Caki2 (cell line): ENCODE measurements around the gene PSMD1. TPM values are rescaled to one million over a fixed set of nuclear protein-coding genes. Genes with fewer than 3 reads are reported as not detected.
A peak's percentile ranks its signal among the peaks of the same experiment; 100 is the strongest.
"Not testable (repeated sequence)": the region's sequence is repeated elsewhere in the genome, so short reads cannot be mapped to it uniquely, and the experiment has no call there.

Source experiments
- DNase-seq: peaks from one replicate; pipeline ENCODE4 v3.0.0-alpha.2; 2015; ENCODE audit warnings: low read depth
- in situ Hi-C: cut with HindIII; loops from 2 replicates; pipeline ENCODE4 v1.10.0; 2016; ENCODE audit warnings: low sequenced_read_pairs, low pct_unique_long_range_greater_than_20kb, mixed read lengths
- total RNA-seq: library from RNA; depleted of rRNA; stranded (reverse); fragments of >200 nt; shearing (Covaris generic); gene quantifications from 2 replicates; pipeline ENCODE4 v1.2.3, GENCODE V29; 2014; ENCODE audit warnings: low replicate concordance

PSMD1 gene
- total RNA-seq, 1 experiment from 2014 or later, result 37.6 TPM

DNA sequence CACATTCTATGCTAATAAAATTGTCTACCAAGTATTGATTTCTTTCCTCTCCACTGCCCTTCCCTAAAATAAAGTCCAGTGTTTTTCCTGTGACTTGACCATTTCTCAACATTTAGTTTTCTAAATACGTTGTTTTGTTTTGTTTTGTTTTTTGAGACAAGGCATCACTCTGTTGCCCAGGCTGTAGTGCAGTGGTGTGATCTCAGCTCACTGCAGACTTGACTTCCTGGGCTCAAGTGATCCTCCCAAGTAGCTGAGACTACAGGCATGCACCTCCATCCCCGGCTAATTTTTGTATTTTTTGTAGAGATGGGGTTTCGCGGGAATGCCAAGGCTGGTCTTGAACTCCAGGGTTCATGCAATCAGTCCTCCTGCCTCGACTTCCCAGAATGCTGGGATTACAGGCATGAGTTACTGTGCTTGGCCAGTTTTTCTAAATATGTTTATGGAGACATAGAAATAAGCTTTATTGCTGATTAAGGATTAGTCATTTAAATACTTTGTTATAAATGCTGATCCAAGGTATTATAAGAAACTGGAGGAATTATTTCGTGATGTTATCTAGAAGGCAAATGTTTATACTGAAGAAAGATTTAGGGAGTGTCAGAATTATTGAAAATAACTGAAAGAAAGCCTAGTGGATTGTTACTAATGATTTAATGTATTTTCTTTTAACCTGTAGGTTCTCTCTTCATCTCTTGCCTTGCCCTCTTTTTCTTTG, 73.8 kb downstream of the PSMD1 start:
- in situ Hi-C loops, result no loop called here
- DNase-seq, result no peak

DNA sequence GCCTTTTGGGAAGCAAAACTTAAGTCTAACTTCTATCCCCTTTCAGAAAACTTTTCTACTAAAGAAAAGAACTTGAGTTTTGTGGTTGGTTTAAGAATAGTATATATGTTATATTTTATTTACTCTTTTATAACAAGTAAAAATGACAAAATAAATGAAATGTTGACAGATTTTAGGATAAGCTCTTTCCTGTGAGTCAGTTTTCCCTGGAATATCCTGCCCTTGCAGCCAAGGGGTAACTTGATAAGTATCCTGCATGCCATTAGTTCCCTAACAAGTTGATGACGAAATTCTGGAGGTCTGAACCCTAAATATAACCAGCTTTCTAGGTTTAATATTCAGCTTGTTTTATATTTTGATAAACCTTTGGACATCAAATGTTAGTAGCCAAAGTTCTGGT, 75.5 kb downstream of the PSMD1 start:
- in situ Hi-C loops, result no loop called here
- DNase-seq, result no peak

DNA sequence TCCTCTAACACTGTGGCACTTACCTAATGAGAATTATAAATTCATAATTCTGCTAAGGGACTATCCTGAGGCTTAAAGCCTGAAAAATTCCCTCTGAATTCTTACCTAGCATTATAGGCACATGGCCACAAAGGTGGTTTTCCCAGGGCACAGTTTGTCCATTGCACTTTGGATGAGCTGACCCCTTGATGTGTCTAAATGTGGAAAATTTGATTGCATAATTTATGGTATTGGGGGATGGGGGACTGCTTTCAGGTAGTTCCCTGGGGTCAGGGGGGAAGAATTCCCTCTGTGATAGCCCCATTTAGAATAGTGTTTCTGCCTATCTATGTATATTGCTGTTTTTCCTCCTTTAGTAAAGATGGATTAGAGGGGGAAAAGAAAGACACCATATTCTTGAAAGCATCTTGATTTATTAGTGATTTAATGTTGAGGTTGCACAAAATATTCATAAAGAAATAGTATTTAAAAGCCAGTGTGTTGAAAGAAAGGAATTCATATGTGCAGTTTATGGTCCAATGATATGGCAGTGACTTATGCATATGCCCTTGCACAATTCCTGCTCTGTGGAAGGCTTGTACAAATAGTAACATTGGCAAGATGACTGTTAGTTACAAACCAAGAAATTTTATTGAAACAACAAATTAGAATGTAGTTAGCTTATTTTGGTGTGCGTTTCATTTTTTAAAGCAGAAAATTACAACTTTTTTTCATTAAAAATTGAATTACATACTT, 76.9 kb downstream of the PSMD1 start:
- DNase-seq, result no peak
- in situ Hi-C loops, result no loop called here

DNA sequence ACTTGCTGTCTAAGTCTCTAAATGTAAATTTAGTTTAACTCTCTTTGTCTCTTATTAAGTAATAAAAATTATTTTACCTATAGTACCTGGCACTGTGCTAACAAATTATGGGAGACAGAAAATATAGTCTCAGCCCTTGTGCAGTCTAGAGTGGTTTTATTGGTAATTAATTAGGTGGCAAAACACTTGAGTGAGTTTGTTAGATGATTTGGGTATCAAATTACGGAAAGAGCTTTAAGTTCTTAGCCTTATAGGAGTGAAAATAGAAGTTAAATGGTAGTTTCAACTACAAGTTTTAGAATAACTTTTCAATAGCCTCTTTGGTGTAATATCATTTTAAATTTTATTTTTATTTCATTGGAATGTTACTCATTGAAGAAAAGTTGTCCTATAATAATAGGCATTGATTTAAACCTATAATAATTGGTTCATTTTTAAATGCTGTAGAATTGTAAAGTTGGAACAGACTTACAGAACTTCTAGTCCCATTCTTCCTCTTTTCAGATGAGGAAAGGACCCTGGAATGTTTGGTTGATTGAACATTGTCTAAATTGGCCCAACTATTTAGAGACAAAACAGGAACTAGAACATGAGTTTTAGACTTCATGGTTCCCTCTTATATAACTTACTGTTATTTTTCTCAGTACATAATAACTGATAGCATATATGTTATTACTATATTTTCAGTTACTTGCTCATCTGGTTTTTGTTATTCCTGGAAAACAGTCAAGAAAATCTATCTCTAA, 78.4 kb downstream of the PSMD1 start:
- in situ Hi-C loops, result no loop called here
- no peak for DNase-seq

DNA sequence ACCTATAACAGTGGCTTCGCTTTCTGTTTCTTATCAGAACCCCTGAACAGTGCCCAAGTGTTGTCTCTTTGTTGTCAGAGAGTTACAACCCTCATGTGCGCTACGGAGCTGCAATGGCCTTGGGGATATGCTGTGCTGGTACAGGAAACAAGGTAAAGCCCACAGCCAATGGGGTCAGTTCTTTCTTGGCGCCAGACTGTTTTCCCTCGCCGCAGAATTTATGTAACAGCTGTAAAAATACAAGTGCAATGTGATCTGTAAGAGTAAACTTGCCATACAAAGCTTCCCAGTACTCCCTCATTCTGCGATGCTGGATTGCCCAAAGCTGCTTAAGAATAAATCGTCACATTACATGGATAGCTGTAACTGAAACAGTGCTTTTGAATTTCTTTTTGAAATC, 82.0 kb downstream of the PSMD1 start:
- DNase-seq, result no peak
- in situ Hi-C loops, result no loop called here

DNA sequence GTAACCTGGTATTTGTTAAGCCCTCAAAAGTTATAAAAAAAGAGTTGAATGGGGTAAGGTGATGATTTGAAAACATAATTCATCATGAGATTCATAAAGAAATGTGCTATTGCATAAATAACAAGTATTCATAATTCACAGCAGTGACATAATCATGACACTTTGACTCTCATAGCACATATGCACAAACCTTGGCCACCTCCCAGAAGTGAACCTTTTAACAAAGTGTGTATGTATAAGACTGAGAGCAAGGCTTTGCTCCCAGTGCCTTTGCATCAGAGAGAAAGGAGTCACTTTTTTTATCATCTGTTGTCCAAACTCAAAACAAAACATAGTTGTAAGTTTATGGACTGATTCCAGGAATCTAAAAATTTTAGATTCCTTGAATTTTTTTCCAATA, 83.1 kb downstream of the PSMD1 start:
- DNase-seq, result no peak
- in situ Hi-C loops, result no loop called here

DNA sequence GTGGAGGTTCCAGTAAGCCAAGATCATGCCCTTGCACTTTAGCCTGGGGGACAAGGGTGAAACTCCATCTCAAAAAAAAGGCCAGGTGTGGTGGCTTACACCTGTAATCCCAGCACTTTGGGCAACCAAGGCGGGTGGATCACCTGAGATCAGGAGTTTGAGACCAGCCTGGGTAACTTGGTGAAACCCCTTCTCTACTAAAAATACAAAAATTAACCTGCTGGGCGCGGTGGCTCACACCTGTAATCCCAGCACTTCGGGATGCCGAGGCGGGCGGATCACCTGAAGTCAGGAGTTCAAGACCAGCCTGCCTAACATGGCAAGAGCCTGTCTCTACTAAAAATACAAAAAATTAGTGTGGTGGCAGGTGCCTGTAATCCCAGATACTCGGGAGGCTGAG, 84.1 kb downstream of the PSMD1 start:
- in situ Hi-C loops, DNase-seq: not testable (repeated sequence)

DNA sequence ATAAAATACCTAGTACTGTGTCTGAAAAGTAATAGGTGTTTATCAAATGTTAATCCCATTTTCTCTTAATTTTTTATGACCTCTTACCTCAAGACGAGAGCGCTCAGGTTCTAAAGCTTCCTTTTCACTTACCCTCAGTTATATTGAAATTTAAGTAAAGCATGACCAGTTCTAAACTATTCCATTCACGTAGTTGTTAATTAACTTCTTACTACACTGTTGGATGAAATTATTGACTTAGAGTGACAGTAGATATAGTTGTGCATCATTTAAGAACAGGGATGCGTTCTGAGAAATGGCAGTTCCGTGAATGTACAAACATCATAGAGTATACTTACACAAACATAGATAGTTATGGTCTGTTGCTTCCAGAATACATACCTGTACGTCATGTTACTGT, 88.2 kb downstream of the PSMD1 start:
- DNase-seq, result peak; percentile 76
- in situ Hi-C loops, result no loop called here

DNA sequence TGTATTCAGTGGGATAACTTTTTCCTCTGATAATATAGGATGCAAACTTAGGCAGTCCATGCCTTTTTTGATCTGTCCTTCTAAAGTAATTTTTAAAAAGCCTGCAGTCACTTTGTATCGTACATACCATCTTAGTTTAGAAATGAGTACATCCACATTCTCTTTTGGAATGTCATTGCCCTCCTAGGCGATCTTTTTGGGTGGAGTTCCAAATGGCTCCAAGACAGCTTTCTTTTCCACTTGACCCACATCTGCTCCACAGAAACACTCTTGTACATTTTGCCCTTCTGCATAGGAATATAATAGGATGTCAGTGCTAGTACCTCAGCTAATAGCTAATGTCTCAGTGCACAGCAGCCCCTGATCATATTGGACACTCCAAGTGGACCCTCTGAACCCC, 90.0 kb downstream of the PSMD1 start:
- in situ Hi-C loops, result no loop called here
- no peak for DNase-seq

DNA sequence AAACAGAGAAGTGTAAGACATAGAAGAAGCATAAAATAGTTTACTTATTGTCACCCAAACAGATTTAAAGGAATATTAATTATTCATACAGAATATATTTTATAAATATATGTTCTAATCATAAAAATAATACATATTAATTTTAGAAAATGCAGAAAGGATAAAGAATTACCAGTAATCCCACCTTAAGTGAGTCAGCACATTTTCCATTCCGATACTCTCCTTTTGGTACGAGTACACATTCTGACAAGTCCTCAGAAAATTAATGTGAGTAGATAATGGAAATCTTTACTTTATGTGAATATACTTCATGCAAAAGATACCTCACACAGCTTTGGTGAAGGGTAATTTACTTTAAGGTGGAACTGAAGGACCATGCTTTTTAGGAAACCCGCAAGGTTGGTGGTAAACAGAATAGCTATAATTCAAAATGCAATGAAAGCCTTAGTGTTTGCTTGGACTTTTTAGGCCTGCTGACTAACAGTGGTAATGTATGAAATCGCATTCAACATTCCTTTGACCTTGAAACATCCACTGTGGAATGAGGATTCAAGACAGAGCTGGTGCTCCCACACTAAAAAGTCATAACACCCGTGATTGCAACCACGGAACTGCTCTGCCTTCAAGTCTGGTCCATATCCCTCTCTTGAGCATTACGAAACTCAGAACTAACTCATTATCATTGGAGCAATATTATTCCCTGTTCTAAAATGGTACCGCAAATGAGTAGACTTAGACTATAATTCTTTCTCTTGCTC, 96.3 kb downstream of the PSMD1 start:
- no peak for DNase-seq
- in situ Hi-C loops, result no loop called here

DNA sequence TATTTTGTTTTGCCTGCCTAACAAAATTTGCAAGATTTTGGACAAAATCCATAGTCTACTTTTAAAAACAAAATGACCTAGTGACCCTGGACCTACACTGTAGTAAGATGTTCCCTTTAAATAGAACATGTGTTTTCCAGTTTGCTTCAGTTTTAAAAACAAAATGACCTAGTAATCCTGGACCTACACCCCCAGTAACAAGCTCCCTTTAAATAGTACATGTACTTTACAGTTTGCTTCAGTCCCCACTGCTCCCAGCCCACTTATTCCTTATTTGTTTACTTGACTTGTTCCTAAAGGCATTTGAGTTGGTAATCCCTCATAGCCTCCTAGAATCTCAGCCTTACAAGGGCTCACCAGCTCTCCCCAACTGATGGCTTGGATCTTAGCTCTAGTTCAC, 102.6 kb downstream of the PSMD1 start:
- DNase-seq, result no peak
- in situ Hi-C loops, result no loop called here

DNA sequence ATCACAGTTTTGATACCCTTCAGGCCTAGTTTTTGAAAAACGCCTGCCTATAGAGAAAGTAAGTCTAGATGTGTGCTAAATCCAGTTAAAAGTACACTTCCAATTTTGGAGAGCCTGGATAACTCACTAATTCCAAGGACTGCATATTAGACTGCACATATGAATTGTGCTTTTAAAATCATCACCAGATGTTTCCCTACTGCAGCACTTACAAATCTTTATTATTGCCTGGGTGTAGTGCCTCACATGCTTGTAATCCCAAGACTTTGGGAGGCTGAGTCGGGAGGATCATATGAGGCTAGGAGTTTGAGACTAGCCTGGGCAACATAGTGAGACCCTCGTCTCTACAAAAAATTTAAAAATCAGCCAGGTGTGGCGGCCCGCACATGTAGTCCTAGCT, 104.0 kb downstream of the PSMD1 start:
- in situ Hi-C loops, result no loop called here
- no peak for DNase-seq

DNA sequence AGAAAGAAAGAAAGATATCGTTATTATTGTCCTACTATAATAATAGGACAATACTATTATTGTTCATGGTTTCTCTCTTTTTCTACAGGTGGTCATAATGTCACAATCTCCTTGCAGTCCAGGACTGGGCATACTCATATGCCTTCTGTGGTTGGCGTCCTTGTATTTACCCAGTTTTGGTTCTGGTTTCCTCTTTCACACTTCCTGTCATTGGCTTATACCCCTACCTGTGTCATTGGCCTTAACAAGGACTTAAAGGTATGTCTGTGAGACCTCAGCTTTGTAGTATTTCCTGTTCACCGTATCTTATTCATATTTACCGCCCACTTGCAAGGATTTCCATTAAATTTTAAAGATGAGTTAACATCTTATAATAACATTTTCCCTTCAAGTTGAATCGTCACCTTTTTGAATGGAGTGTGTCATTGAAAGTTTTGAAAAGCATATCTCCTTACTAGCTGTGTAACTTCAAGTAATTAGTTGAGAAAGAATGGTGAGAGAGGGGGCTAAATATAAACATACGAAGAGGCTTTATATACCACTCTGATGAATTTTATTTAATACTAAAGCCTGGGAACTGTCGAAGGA, 104.7 kb downstream of the PSMD1 start:
- in situ Hi-C loops, result no loop called here
- DNase-seq, result no peak

DNA sequence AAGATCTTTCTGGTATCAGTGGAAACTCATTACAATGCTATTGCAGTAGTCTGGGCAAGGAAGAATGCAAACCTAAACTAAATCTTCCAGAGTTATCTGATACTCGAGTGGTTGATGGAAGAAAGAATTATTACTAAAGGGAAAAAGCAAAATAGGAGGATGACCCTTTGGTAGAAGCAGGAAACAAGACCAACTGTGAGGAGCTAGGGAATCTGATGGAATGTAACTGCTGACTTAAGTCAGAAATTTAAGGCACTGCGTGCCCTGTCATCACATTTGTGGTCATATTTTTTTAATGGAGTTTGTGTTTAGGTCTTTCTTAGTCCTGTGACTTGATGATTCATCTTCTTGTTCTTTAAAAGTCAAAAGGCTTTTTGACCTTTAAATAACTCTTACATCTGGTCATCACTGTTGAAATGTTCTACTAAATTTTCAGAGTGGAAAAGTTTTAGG, 105.2 kb downstream of the PSMD1 start:
- in situ Hi-C loops, result no loop called here
- DNase-seq, result peak; percentile 92

DNA sequence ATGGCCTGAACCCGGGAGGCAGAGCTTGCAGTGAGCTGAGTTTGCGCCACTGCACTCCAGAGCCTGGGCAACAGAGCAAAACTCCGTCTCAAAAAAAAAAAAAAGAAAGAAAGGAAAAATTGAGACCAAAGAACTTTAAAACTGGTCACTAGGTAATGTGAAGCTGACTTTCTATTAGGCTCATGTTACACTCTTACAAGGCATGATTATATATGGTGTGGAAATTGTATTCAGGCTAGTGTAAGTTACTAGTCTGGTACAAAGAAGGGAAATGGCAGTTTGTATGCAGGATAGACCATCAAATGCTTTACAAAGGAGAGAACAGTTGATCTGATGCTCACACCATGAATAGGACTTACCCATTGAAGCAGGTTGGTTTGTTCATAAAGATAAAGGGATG, 106.3 kb downstream of the PSMD1 start:
- in situ Hi-C loops, result no loop called here
- no peak for DNase-seq

DNA sequence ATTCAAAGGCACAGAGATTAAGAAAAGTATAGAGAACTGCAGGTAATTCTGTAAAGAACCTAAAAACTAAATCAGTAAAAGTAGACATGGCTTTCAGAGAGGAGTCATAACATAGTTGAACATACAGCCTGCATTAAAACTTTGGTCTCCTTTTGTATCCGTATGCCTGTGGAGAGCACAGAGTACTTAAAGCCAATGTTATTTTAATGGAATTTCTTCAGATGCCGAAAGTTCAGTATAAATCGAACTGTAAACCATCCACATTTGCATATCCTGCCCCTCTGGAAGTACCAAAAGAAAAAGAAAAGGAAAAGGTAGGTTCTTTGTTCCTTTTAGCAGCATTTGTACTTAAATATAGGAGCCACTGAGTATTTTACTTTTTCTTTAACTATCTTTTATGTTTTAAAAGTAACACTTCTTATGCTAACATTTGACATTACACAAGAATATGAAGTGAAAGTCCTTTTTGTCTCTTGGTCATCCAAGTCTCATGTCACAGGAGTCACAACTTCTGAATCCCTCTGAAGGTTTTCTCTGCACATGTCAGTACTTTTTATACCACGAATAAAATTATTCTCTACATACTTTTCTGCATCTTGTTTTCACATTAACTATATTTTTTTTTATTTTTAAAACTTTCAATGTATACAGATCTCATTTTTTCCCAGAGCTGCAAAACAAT, 106.9 kb downstream of the PSMD1 start:
- in situ Hi-C loops, result no loop called here
- DNase-seq, result no peak

DNA sequence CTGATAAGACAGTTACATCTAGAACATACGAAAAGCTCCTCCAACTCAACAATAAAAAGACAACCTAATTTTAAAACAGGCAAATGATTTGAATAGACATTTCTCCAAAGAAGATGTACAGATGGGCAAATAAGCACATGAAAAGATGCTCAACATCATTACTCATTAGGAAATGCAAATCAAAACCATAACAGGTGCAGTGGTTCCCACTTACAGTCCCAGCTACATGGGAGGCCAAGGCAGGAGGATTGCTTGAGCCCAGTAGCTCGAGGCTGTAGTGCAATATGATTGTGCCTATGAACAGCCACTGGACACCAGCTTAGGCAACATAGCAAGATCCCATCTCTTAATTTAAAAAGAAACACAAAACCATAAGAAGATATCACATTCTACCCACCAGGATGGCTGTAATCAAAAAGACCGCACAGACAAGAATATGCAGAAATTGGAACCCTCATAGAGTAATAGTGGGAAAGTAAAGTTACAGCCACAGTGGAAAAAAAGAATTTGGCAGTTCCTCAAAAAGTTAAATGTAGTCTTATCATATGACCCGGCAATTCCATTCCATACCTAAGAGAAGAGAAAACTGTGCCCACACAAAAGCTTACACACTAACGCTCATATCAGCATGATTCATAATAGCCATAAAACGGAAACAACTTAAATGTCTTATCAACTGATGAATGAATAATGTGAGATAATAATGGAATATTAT, 111.2 kb downstream of the PSMD1 start:
- DNase-seq, result no peak
- in situ Hi-C loops, result no loop called here
